Measurements from ENCODE around the gene ALG9.
A peak's percentile ranks its signal among the peaks of the same experiment; 100 is the strongest.

The ALG9 gene

GRCh38 chr11:111793863-111794262, 77.5 kb downstream of the ALG9 start (continued):
- peak; percentile 67; the same call in 1 of the 2 replicates for TF ChIP-seq INSM2 (tag by site-specific recombination; IDR thresholded peaks at IDR 0.05)
- no peak for TF ChIP-seq ZNF26 (tag by site-specific recombination; IDR thresholded peaks at IDR 0.05)
- no peak for TF ChIP-seq ZNF148 (tag by site-specific recombination; IDR thresholded peaks at IDR 0.05; ENCODE audit: borderline replicate concordance)
- TF ChIP-seq ZNF350 (tag by site-specific recombination; IDR thresholded peaks at IDR 0.05), result no peak
- TF ChIP-seq ZNF629 (tag by site-specific recombination; IDR thresholded peaks at IDR 0.05), result peak; percentile 89
- TF ChIP-seq EGR2 (tag by site-specific recombination; IDR thresholded peaks at IDR 0.05; ENCODE audit: low read depth), result no peak
- TF ChIP-seq GFI1B (tag by site-specific recombination; IDR thresholded peaks at IDR 0.05), result peak; percentile 72
- TF ChIP-seq ZNF624 (tag by site-specific recombination; IDR thresholded peaks at IDR 0.05), result no peak
- no peak for TF ChIP-seq ZNF488 (tag by site-specific recombination; IDR thresholded peaks at IDR 0.05)
- no peak for TF ChIP-seq ZFHX2 (tag by site-specific recombination; conservative IDR thresholded peaks at IDR 0.05)
- no peak for TF ChIP-seq ZNF843 (tag by site-specific recombination; IDR thresholded peaks at IDR 0.05)
- TF ChIP-seq ZNF639 (tag by site-specific recombination; IDR thresholded peaks at IDR 0.05), result no peak
- 0 out of 2 replicates have a peak, but pooled peaks have one; percentile 31 for TF ChIP-seq FEZF1 (tag by site-specific recombination; IDR thresholded peaks at IDR 0.05)
- TF ChIP-seq IKZF3 (tag by site-specific recombination; IDR thresholded peaks at IDR 0.05), result 0 out of 2 replicates have a peak, but pooled peaks have one; percentile 11
- no peak for TF ChIP-seq ZNF23 (tag by site-specific recombination; IDR thresholded peaks at IDR 0.05; ENCODE audit: borderline replicate concordance)

GRCh38 chr11:111792955-111793500, 78.4 kb downstream of the ALG9 start:
- Histone ChIP-seq H3K4me1 (ENCODE audit: control insufficient read depth, insufficient read depth, low read length) (no peaks in the 10 kb centered on the region), H3K27ac (ENCODE audit: extremely low read depth, low read depth, low read length) (no peak overlapping the region), H3K36me3 (ENCODE audit: control insufficient read depth in 2 of 2, insufficient read depth in 1 of 2, low read length in 2 of 2) (peaks cover 0 to 13% of the 10 kb centered on the region in 2 experiments; a peak in 1 of 3 replicates), H3K4me3 (ENCODE audit: low read depth, low read length) (no peak overlapping the region), H3K9me3 (ENCODE audit: control insufficient read depth, insufficient read depth, low read depth, low read length) (no peaks in the 10 kb centered on the region)
- TF ChIP-seq ZNF114 (tag by site-specific recombination; IDR thresholded peaks at IDR 0.05), result no peak
- no peak for TF ChIP-seq PRDM6 (tag by site-specific recombination; IDR thresholded peaks at IDR 0.05)
- TF ChIP-seq ZNF549 (tag by site-specific recombination; IDR thresholded peaks at IDR 0.05), result no peak
- CTCF ChIA-PET, result interaction anchor here (0.7 to 1.3 kb wide), 4 partner anchors 13 to 364 kb away, joined by 3 to 5 read pairs (median 4); no protein-coding TSS in a partner anchor
- POLR2A ChIA-PET, result interaction anchor here (0.6 kb wide), 1 partner anchor 1054 kb away, joined by 5 read pairs; no protein-coding TSS in a partner anchor

All from HEK293 (cell line).